GM23338 (cell line): ENCODE results near the gene KCMF1. TPM values are rescaled to one million over a fixed set of nuclear protein-coding genes. Genes with fewer than 3 reads are reported as not detected.

ENCODE experiments used
- ATAC-seq: fragments of 200-7000 bp; cut with Tn5 transposase; 3 replicates; pipeline ENCODE4 v1.9.1; 2020
- DNase-seq: peaks from one replicate; pipeline ENCODE4 v3.0.0-alpha.2; 2015; ENCODE audit warnings: low spot score
- H2AFZ ChIP-seq: fragments of 200-600 bp; sonication (generic); 2 replicates; pipeline ENCODE4 v1.8.0; 2016; ENCODE audit warnings: antibody characterized with exemption, mild to moderate bottlenecking, moderate library complexity
- H3F3A ChIP-seq: fragments of 200-600 bp; sonication (generic); replicated peaks from 2 replicates; pipeline ENCODE4 v1.8.0; 2017; ENCODE audit warnings: antibody characterized with exemption, mixed run types, low read depth
- H3K27ac ChIP-seq: fragments of 200-600 bp; sonication (generic); 2 replicates; pipeline ENCODE4 v1.6.1; 2016; ENCODE audit warnings: low read depth
- H3K27me3 ChIP-seq: fragments of 200-600 bp; sonication (generic); 2 replicates; pipeline ENCODE4 v1.8.0; 2016; ENCODE audit warnings: mild to moderate bottlenecking, mixed run types, moderate library complexity; ENCODE audit not compliant: insufficient read depth
- H3K36me3 ChIP-seq: fragments of 200-600 bp; sonication (generic); 2 replicates; pipeline ENCODE4 v1.8.0; 2016; ENCODE audit warnings: mild to moderate bottlenecking; ENCODE audit not compliant: insufficient read depth
- H3K4me1 ChIP-seq: fragments of 200-600 bp; sonication (generic); 2 replicates; pipeline ENCODE4 v1.8.0; 2016; ENCODE audit warnings: mild to moderate bottlenecking, moderate library complexity; ENCODE audit not compliant: insufficient read depth
- H3K4me2 ChIP-seq: fragments of 200-600 bp; sonication (generic); 2 replicates; pipeline ENCODE4 v1.7.1; 2017; ENCODE audit warnings: mixed run types
- H3K4me3 ChIP-seq: fragments of 200-600 bp; sonication (generic); 2 replicates; pipeline ENCODE4 v1.6.1; 2016; ENCODE audit warnings: mixed run types
- H3K79me2 ChIP-seq: fragments of 200-600 bp; sonication (generic); replicated peaks from 2 replicates; pipeline ENCODE4 v1.8.0; 2017; ENCODE audit warnings: mild to moderate bottlenecking; ENCODE audit not compliant: insufficient read depth
- H3K9me2 ChIP-seq: fragments of 200-600 bp; sonication (generic); 2 replicates; pipeline ENCODE4 v1.8.0; 2017; ENCODE audit not compliant: insufficient read depth
- H4K20me1 ChIP-seq: fragments of 200-600 bp; sonication (generic); replicated peaks from 2 replicates; pipeline ENCODE4 v1.8.0; 2017; ENCODE audit warnings: mild to moderate bottlenecking; ENCODE audit not compliant: insufficient read depth
- H3K27ac Mint-ChIP-seq: 2 replicates; pipeline ENCODE4 v1.8.0; 2020; ENCODE audit warnings: inconsistent platforms, mild to moderate bottlenecking, moderate library complexity, mixed read lengths
- H3K27me3 Mint-ChIP-seq: 3 replicates; pipeline ENCODE4 v1.8.0; 2022; ENCODE audit warnings: low read depth, mild to moderate bottlenecking, moderate library complexity, mixed read lengths, inconsistent platforms; ENCODE audit not compliant: insufficient read depth, poor library complexity
- H3K36me3 Mint-ChIP-seq: 3 replicates; pipeline ENCODE4 v1.8.0; 2021; ENCODE audit warnings: low read depth, mild to moderate bottlenecking, inconsistent platforms, moderate library complexity, mixed read lengths
- H3K4me1 Mint-ChIP-seq: 3 replicates; pipeline ENCODE4 v1.8.0; 2020; ENCODE audit warnings: mild to moderate bottlenecking, inconsistent platforms, mixed read lengths
- H3K4me3 Mint-ChIP-seq: 3 replicates; pipeline ENCODE4 v1.8.0; 2021; ENCODE audit warnings: moderate library complexity, mild to moderate bottlenecking, inconsistent platforms, mixed read lengths
- H3K9me3 Mint-ChIP-seq: 3 replicates; pipeline ENCODE4 v1.8.0; 2020; ENCODE audit warnings: moderate library complexity, mild to moderate bottlenecking, inconsistent platforms, mixed read lengths
- EZH2 ChIP-seq: fragments of 200-600 bp; sonication (generic); IDR thresholded peaks from one replicate; pipeline ENCODE4 v1.8.0; 2017; ENCODE audit warnings: antibody characterized with exemption, mild to moderate bottlenecking, low read depth; ENCODE audit not compliant: unreplicated experiment
- EZH2phosphoT487 ChIP-seq: fragments of 200-600 bp; sonication (generic); IDR thresholded peaks from one replicate; pipeline ENCODE4 v1.8.1; 2018; ENCODE audit warnings: antibody characterized with exemption; ENCODE audit not compliant: unreplicated experiment
- STAT1 ChIP-seq: IDR thresholded peaks from one replicate; pipeline ENCODE4 v1.6.1; 2016; ENCODE audit warnings: antibody characterized with exemption; ENCODE audit not compliant: unreplicated experiment
- ZNF114 ChIP-seq: fragments of 250-450 bp; sonication (Bioruptor Pico); IDR thresholded peaks from 2 replicates; pipeline ENCODE4 v1.5.0; 2020; ENCODE audit warnings: mild to moderate bottlenecking, moderate library complexity
- ZNF331 ChIP-seq: fragments of 250-450 bp; sonication (Bioruptor Pico); IDR thresholded peaks from 2 replicates; pipeline ENCODE4 v1.5.0; 2020; ENCODE audit warnings: low read depth, mild to moderate bottlenecking, moderate library complexity
- polyA plus RNA-seq: library from polyadenylated mRNA; unstranded; fragments of >200 nt; fragmentation: Nextera tagmentation; extraction: Ambion mirVana; gene quantifications from 2 replicates; pipeline ENCODE4 v1.2.1, GENCODE V29; 2016
- total RNA-seq: library from RNA; depleted of rRNA; stranded (reverse); fragments of >200 nt; shearing (Covaris generic); gene quantifications from 2 replicates; pipeline ENCODE4 v1.2.3, GENCODE V29; 2014
- TF ChIP-seq, protein P1 (sequence below): IDR thresholded peaks from one replicate; pipeline ENCODE4 v1.6.1; 2018; ENCODE audit warnings: antibody characterized with exemption; ENCODE audit not compliant: unreplicated experiment
- TF ChIP-seq, protein P2 (sequence below), 2 experiments: fragments of 200-600 bp in 1 of 2; sonication (generic) in 1 of 2; conservative IDR thresholded peaks; 2 replicates each; pipeline versions ENCODE4 v1.5.1 to v1.6.1; 2016 to 2017; ENCODE audit warnings: antibody characterized with exemption in 2 of 2, low read depth in 2 of 2, mild to moderate bottlenecking in 2 of 2, moderate library complexity in 1 of 2
- TF ChIP-seq, protein P3 (sequence below): fragments of 250-450 bp; sonication (Bioruptor Pico); IDR thresholded peaks from 2 replicates; pipeline ENCODE4 v1.5.0; 2020; ENCODE audit warnings: mild to moderate bottlenecking, moderate library complexity
- TF ChIP-seq, protein P4 (sequence below): IDR thresholded peaks from 2 replicates; pipeline ENCODE4 v1.6.1; 2016; ENCODE audit warnings: antibody characterized with exemption

Gene KCMF1
- total and polyA plus RNA-seq, 2 experiments from 2014 or later: 29.3 to 120 TPM

DNA sequence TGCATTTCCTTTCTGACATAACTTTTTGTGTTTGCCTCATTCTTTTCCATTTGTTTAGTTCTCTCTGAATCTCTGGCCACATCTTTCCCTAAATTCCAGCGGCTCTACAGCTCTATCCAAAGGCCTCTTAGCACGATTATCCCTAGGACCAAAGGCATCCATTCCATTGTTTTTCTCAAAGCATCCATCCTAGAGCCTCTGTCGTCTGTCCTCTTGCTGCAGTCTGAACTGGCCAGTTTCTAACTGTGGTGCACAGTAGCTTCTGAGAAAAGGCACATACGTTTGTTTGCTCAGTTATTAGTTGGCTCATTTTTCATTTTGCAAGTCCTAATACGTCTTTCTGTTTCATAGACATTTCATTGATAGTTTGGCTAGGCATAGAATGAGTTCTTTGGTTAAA is 116.6 kb downstream of the KCMF1 start:
- Mint-ChIP-seq H3K36me3 (peaks cover 9% of the 10 kb centered on the region; the same call in 2 of the 3 replicates), H3K4me3 (no peak overlapping the region), H3K9me3 (peaks cover 10% of the 10 kb centered on the region), H3K27me3 (peaks cover 2% of the 10 kb centered on the region), H3K27ac (no peak overlapping the region), H3K4me1 (peaks cover 30% of the 10 kb centered on the region)
- Histone ChIP-seq H3K4me2 (no peak overlapping the region), H3K27me3 (no peaks in the 10 kb centered on the region), H4K20me1 (no peaks in the 10 kb centered on the region), H3K4me3 (no peak overlapping the region), H3K4me1 (peaks cover 28% of the 10 kb centered on the region), H3K79me2 (no peaks in the 10 kb centered on the region), H3F3A (0 out of 2 replicates have a peak, but pooled peaks cover 11% of the 10 kb centered on the region), H3K27ac (no peak overlapping the region), H2AFZ (no peak overlapping the region), H3K9me2 (peaks cover 5% of the 10 kb centered on the region; the same call in 1 of the 2 replicates), H3K36me3 (no peaks in the 10 kb centered on the region)
- DNase-seq: no peak
- ATAC-seq: no peak
- TF ChIP-seq EZH2phosphoT487: no peak

DNA sequence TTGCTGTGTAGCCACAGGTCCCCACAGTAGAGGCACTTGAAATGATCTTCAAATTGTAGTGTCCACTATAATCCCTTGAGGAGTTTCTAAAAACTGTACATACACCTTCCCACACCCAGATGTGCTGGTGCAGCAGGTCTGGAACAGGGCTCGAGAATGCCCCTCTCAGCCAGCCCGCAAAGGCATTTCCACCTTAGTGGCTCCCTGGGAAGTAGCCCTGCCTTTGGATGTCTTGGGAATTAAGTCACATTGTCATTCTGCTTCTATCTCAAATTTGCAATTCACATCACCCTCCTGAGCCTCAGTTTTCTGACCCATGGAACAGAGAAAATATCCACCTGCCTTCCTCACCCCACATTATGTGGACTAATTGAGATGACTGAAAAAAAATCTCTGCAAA is 118.0 kb downstream of the KCMF1 start:
- DNase-seq (peak; percentile 66), ATAC-seq (peak; percentile 87)
- peaks cover 12% of the 10 kb centered on the region; the same call in 2 of the 3 replicates for H3K36me3 Mint-ChIP-seq
- H3K27ac ChIP-seq: peak overlapping the region; percentile 24; the same call in 1 of the 2 replicates
- H3K4me3 Mint-ChIP-seq: peak overlapping the region; percentile 41
- H2AFZ ChIP-seq: no peak overlapping the region
- H3K36me3 ChIP-seq: no peaks in the 10 kb centered on the region
- H3K4me3 ChIP-seq: peak overlapping the region; percentile 18
- H3K4me2 ChIP-seq: peak overlapping the region; percentile 65
- no peaks in the 10 kb centered on the region for H3K79me2 ChIP-seq
- H3K27me3 ChIP-seq: no peaks in the 10 kb centered on the region
- H3K4me1 ChIP-seq: peaks cover 24% of the 10 kb centered on the region
- H3K9me3 Mint-ChIP-seq: peaks cover 14% of the 10 kb centered on the region
- no peaks in the 10 kb centered on the region; the same call in 1 of the 2 replicates for H3K9me2 ChIP-seq
- H3K4me1 Mint-ChIP-seq: peaks cover 27% of the 10 kb centered on the region
- 0 out of 2 replicates have a peak, but pooled peaks cover 4% of the 10 kb centered on the region for H3F3A ChIP-seq
- H3K27me3 Mint-ChIP-seq: peaks cover 2% of the 10 kb centered on the region
- H3K27ac Mint-ChIP-seq: peak overlapping the region; percentile 61
- H4K20me1 ChIP-seq: no peaks in the 10 kb centered on the region
- TF ChIP-seq, protein P1, sequence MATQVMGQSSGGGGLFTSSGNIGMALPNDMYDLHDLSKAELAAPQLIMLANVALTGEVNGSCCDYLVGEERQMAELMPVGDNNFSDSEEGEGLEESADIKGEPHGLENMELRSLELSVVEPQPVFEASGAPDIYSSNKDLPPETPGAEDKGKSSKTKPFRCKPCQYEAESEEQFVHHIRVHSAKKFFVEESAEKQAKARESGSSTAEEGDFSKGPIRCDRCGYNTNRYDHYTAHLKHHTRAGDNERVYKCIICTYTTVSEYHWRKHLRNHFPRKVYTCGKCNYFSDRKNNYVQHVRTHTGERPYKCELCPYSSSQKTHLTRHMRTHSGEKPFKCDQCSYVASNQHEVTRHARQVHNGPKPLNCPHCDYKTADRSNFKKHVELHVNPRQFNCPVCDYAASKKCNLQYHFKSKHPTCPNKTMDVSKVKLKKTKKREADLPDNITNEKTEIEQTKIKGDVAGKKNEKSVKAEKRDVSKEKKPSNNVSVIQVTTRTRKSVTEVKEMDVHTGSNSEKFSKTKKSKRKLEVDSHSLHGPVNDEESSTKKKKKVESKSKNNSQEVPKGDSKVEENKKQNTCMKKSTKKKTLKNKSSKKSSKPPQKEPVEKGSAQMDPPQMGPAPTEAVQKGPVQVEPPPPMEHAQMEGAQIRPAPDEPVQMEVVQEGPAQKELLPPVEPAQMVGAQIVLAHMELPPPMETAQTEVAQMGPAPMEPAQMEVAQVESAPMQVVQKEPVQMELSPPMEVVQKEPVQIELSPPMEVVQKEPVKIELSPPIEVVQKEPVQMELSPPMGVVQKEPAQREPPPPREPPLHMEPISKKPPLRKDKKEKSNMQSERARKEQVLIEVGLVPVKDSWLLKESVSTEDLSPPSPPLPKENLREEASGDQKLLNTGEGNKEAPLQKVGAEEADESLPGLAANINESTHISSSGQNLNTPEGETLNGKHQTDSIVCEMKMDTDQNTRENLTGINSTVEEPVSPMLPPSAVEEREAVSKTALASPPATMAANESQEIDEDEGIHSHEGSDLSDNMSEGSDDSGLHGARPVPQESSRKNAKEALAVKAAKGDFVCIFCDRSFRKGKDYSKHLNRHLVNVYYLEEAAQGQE: no peak
- TF ChIP-seq, protein P2, sequence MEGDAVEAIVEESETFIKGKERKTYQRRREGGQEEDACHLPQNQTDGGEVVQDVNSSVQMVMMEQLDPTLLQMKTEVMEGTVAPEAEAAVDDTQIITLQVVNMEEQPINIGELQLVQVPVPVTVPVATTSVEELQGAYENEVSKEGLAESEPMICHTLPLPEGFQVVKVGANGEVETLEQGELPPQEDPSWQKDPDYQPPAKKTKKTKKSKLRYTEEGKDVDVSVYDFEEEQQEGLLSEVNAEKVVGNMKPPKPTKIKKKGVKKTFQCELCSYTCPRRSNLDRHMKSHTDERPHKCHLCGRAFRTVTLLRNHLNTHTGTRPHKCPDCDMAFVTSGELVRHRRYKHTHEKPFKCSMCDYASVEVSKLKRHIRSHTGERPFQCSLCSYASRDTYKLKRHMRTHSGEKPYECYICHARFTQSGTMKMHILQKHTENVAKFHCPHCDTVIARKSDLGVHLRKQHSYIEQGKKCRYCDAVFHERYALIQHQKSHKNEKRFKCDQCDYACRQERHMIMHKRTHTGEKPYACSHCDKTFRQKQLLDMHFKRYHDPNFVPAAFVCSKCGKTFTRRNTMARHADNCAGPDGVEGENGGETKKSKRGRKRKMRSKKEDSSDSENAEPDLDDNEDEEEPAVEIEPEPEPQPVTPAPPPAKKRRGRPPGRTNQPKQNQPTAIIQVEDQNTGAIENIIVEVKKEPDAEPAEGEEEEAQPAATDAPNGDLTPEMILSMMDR (conservative IDR thresholded peaks at IDR 0.05; ENCODE audit: low read depth in 2 of 2): no peak
- TF ChIP-seq ZNF114 (no peak), EZH2 (no peak), ZNF331 (CRISPR knock-in tag) (no peak), STAT1 (no peak)
- TF ChIP-seq, protein P3, sequence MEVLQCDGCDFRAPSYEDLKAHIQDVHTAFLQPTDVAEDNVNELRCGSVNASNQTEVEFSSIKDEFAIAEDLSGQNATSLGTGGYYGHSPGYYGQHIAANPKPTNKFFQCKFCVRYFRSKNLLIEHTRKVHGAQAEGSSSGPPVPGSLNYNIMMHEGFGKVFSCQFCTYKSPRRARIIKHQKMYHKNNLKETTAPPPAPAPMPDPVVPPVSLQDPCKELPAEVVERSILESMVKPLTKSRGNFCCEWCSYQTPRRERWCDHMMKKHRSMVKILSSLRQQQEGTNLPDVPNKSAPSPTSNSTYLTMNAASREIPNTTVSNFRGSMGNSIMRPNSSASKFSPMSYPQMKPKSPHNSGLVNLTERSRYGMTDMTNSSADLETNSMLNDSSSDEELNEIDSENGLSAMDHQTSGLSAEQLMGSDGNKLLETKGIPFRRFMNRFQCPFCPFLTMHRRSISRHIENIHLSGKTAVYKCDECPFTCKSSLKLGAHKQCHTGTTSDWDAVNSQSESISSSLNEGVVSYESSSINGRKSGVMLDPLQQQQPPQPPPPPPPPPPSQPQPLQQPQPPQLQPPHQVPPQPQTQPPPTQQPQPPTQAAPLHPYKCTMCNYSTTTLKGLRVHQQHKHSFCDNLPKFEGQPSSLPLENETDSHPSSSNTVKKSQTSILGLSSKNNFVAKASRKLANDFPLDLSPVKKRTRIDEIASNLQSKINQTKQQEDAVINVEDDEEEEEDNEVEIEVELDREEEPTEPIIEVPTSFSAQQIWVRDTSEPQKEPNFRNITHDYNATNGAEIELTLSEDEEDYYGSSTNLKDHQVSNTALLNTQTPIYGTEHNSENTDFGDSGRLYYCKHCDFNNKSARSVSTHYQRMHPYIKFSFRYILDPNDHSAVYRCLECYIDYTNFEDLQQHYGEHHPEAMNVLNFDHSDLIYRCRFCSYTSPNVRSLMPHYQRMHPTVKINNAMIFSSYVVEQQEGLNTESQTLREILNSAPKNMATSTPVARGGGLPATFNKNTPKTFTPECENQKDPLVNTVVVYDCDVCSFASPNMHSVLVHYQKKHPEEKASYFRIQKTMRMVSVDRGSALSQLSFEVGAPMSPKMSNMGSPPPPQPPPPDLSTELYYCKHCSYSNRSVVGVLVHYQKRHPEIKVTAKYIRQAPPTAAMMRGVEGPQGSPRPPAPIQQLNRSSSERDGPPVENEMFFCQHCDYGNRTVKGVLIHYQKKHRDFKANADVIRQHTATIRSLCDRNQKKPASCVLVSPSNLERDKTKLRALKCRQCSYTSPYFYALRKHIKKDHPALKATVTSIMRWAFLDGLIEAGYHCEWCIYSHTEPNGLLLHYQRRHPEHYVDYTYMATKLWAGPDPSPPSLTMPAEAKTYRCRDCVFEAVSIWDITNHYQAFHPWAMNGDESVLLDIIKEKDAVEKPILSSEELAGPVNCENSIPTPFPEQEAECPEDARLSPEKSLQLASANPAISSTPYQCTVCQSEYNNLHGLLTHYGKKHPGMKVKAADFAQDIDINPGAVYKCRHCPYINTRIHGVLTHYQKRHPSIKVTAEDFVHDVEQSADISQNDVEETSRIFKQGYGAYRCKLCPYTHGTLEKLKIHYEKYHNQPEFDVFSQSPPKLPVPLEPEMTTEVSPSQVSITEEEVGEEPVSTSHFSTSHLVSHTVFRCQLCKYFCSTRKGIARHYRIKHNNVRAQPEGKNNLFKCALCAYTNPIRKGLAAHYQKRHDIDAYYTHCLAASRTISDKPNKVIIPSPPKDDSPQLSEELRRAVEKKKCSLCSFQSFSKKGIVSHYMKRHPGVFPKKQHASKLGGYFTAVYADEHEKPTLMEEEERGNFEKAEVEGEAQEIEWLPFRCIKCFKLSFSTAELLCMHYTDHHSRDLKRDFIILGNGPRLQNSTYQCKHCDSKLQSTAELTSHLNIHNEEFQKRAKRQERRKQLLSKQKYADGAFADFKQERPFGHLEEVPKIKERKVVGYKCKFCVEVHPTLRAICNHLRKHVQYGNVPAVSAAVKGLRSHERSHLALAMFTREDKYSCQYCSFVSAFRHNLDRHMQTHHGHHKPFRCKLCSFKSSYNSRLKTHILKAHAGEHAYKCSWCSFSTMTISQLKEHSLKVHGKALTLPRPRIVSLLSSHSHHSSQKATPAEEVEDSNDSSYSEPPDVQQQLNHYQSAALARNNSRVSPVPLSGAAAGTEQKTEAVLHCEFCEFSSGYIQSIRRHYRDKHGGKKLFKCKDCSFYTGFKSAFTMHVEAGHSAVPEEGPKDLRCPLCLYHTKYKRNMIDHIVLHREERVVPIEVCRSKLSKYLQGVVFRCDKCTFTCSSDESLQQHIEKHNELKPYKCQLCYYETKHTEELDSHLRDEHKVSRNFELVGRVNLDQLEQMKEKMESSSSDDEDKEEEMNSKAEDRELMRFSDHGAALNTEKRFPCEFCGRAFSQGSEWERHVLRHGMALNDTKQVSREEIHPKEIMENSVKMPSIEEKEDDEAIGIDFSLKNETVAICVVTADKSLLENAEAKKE (CRISPR knock-in tag): no peak
- TF ChIP-seq, protein P4, sequence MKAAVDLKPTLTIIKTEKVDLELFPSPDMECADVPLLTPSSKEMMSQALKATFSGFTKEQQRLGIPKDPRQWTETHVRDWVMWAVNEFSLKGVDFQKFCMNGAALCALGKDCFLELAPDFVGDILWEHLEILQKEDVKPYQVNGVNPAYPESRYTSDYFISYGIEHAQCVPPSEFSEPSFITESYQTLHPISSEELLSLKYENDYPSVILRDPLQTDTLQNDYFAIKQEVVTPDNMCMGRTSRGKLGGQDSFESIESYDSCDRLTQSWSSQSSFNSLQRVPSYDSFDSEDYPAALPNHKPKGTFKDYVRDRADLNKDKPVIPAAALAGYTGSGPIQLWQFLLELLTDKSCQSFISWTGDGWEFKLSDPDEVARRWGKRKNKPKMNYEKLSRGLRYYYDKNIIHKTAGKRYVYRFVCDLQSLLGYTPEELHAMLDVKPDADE: no peak
